Smooth muscle cell of the coronary artery (primary cell): ENCODE results near the gene ZNF284. TPM values are rescaled to one million over a fixed set of nuclear protein-coding genes. Genes with fewer than 3 reads are reported as not detected.

Source experiments
- total RNA-seq: library from RNA; depleted of rRNA; stranded (reverse); fragments of >200 nt; gene quantifications from 2 replicates; pipeline ENCODE4 v1.2.3, GENCODE V29; 2014; ENCODE audit warnings: low replicate concordance

The ZNF284 gene
- total RNA-seq = 2.1 and 3.3 TPM in 2 replicates

GRCh38 chr19:44071824-44072542 lies at the start of gene ZNF284:
Gene ZNF284 (plus strand): TSS chr19:44072159. CDS start chr19:44076390, 4,231 bp downstream.

GRCh38 chr19:44025217-44025936 lies 46.6 kb upstream of the ZNF284 start, which contains the start of gene ZNF222:
Gene ZNF222 (plus strand): TSS chr19:44025379. CDS start chr19:44025437, 58 bp downstream.

GRCh38 chr19:44051650-44052402 lies 20.1 kb upstream of the ZNF284 start, which contains the start of gene ZNF223:
Gene ZNF223 (plus strand): TSS chr19:44052036. CDS start chr19:44055177, 3,141 bp downstream.

GRCh38 chr19:44093931-44094765 lies 22.2 kb downstream of the ZNF284 start, which contains the start of gene ZNF224:
Gene ZNF224 (plus strand): TSS chr19:44094361. CDS start chr19:44097874, 3,513 bp downstream.

GRCh38 chr19:44113138-44113783 lies 41.3 kb downstream of the ZNF284 start, which contains the start of gene ZNF225:
Gene ZNF225 (plus strand): TSS chr19:44113399. CDS start chr19:44115828, 2,429 bp downstream.

Other genes with a start within 250 kb of the ZNF284 start
- gene ZNF283, start 244.8 kb upstream of the ZNF284 start, total RNA-seq = 5.5 and 11.3 TPM in 2 replicates
- 2.6 TPM in 2 replicates for gene ZNF404, start 188.2 kb upstream of the ZNF284 start, total RNA-seq
- 15.5 and 16.1 TPM in 2 replicates for gene ZNF45, start 136.9 kb upstream of the ZNF284 start, total RNA-seq
- gene ZNF221, start 120.9 kb upstream of the ZNF284 start, total RNA-seq = 6.3 and 8.4 TPM in 2 replicates
- 7.0 and 9.8 TPM in 2 replicates for gene ZNF155, start 88.0 kb upstream of the ZNF284 start, total RNA-seq
- 3.3 and 8.7 TPM in 2 replicates for gene ZNF230, start 69.2 kb upstream of the ZNF284 start, total RNA-seq
- 4.3 and 8.9 TPM in 2 replicates for gene ZNF222, start 46.8 kb upstream of the ZNF284 start, total RNA-seq
- gene ZNF223, start 20.1 kb upstream of the ZNF284 start, total RNA-seq = 4.2 and 6.1 TPM in 2 replicates
- 27.6 and 28.4 TPM in 2 replicates for gene ZNF224, start 22.2 kb downstream of the ZNF284 start, total RNA-seq
- 6.7 and 8.8 TPM in 2 replicates for gene ZNF225, start 41.2 kb downstream of the ZNF284 start, total RNA-seq
- 8.1 and 9.2 TPM in 2 replicates for gene ZNF234, start 69.4 kb downstream of the ZNF284 start, total RNA-seq
- gene ZNF226, start 92.9 kb downstream of the ZNF284 start, total RNA-seq = 16.3 and 24.9 TPM in 2 replicates
- gene ZNF227, start 140.4 kb downstream of the ZNF284 start, total RNA-seq = 13.5 and 16.5 TPM in 2 replicates
- 1.3 and 2.2 TPM in 2 replicates for gene ZNF233, start 187.7 kb downstream of the ZNF284 start, total RNA-seq
- 3.0 and 3.5 TPM in 2 replicates for gene ZNF235, start 232.9 kb downstream of the ZNF284 start, total RNA-seq